TTC549 (cell line): Measurements from ENCODE around the gene THRB.
"Not testable (repeated sequence)": the region's sequence is repeated elsewhere in the genome, so short reads cannot be mapped to it uniquely, and the experiment has no call there.

Experiments used
- FAIRE-seq: peaks from 2 replicates; lab custom pipeline; 2012; peaks lifted over from hg19 to GRCh38; lab: Jason Lieb, UNC

The THRB gene

DNA sequence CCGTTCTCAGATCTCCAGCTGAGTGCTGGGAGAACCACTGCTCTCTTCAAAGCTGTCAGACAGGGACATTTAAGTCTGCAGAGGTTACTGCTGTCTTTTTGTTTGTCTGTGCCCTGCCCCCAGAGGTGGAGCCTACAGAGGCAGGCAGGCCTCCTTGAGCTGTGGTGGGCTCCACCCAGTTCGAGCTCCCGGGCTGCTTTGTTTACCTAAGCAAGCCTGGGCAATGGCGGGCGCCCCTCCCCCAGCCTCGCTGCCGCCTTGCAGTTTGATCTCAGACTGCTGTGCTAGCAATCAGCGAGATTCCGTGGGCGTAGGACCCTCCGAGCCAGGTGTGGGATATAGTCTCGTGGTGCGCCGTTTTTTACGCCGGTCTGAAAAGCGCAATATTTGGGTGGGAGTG lies 399.8 kb downstream of the THRB start:
- FAIRE-seq: not testable (repeated sequence)

DNA sequence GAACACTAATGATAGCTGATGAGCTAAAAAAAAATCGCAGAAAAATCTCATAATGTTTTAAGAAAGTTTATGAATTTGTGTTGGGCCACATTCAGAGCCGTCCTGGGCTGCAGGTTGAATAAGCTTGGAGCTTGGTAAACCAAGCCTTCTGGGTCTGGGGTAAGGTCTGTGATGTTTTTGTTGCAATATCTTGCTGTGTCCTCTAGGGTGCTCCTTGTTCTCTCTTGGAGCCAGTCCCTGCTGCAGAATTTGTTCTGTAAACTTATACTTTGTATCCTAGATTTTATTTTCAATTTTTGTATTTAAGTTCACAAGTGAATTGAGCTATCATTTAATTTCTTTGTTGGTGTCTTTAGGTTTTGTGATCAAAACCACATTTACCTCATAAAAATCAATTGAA lies 405.9 kb downstream of the THRB start:
- no peak for FAIRE-seq

DNA sequence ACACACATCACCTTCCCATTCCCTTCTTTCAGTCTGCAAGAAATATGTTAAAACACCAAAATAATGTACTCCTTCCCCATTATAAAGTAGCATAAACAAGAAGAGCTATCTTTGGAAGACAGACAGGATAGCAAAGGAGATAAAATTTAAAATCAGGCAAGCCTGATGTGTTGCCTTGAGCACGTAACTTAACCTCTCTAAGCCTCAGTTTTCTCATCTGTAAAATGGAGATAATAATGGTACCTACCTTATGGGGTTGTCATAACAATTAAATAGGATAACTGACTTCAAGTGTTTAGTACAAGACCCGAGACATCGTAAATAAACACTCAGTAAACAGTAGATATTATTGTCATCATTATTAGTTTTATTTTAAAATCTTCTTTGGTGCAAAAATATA lies 407.2 kb downstream of the THRB start:
- no peak for FAIRE-seq

DNA sequence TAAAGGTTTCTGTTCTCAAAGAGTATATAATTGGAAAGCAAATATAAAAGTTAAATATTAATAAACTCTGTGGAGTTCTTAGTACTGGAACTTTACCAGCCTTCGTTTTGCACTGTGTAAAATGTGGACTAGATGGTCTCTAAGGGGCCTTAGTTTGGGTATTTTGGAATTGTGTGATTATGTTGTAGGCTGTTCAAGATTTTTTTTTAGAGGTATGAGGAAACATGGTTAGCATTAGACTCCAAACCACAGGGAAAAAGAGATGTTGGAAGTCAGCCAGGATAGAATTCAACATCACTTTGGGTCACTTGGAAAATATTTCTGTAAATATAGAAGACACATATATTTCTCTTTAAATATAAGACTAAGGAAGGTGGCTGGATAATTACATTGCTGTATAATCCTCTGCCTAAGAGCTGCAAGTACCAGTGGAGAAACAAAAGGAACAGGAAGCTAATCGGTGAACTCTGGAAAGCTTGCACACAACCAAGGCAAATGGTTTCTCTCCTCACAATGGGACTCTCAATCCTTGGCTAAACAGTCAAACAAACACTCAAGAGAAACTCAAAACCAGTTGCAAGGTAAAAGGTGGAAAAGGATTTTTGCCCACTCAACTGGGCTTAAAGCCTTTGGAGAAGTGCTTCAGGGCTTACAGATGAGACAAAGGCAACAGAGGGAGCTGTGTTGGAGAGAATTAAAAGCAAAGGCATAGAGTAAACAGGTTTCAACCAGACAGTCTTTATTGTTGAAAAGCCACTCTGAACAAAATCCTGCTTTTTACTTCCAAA lies 407.8 kb downstream of the THRB start:
- FAIRE-seq: no peak

DNA sequence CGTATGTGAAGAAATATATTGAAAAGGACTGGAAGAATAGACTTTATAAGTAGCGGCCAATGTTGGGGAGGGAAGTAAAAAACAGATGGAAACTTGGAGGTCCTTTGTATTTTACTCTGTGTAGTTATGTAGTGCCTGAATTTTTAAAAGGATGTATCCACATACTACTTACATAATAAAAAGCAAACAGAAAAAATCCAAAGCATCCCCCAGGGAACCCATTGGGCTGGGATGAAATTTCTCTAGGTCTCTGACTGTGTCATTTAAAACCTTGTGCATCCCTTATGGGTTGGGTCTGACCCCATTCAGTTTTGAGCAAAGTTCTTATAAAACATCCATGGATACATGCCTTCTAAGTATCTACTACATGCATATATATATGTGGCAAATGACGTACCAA lies 408.4 kb downstream of the THRB start:
- no peak for FAIRE-seq

DNA sequence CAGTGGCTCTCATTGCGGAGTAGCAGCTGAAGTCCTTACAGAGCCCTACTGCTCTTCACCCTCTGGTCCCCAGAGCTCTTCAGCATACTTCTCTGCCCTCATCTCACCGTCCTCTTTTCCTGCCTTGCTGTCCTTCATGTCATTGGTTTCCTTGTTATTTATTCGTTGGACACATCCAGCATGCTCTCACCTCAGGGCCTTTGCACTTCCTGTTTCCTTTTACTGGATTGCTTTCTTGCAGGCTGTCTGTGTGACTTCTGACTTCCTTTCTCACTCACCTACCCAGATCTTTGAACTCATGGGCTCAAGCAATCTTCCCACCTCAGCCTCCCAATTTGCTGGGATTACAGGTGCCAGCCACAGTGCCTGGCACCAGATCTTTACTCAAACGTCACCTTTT lies 422.5 kb downstream of the THRB start:
- FAIRE-seq: no peak

DNA sequence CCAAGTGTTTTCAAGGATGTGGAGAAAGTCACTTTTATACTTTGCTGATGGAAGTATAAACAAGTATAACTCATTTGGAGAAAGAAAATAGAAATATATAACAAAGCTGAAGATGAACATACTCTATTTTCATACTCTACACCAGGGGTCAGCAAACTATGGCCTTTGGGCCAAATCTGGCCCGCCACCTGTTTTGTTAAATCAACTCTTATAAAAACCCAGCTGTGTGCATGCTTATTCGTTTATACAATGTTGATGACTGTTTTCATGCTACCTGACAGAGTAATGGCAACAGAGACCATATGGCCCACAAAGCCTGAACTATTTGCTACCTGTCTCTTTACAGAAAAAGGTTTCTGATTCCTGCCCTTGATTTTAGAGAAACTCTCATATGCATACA lies 425.6 kb downstream of the THRB start:
- no peak for FAIRE-seq

DNA sequence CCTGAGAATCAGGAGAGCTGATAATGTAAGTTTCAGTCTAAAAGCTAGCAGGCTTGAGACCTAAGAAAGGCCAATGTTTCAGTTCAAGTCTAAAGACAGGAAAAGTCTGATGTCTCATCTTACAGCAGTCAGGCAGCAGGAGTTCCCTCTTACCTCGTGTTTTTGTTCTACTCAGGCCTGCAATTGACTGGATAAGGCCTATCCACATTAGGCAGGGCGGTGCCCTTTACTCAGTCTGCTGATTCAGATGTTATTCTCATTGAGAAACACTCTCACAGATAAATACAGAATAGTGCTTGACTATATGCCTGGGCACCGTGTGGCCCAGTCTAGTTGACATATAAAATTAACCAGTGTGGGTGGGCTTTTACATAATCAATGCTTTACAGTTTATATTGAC lies 427.2 kb downstream of the THRB start:
- FAIRE-seq: no peak
